GM21723 (cell line): ENCODE results near the gene UBAP2.

Source experiments
- ATAC-seq: cut with Tn5 transposase; IDR thresholded peaks from one replicate; pipeline ENCODE4 v1.9.1; 2021; ENCODE audit warnings: mild to moderate bottlenecking, moderate library complexity; ENCODE audit not compliant: unreplicated experiment

Gene UBAP2

GRCh38 chr9:33880211-33881089 lies 168.2 kb downstream of the UBAP2 start:
- no peak for ATAC-seq

- ATAC-seq: no peak
Observed at GRCh38 chr9:33878691-33879366, 169.9 kb downstream of the UBAP2 start.

GRCh38 chr9:33877727-33878489 lies 170.8 kb downstream of the UBAP2 start:
- ATAC-seq: no peak
